ENCODE results near the gene NDUFA5. TPM values are rescaled to one million over a fixed set of nuclear protein-coding genes. Genes with fewer than 3 reads are reported as not detected.

Gene NDUFA5
- total and polyA plus RNA-seq, 2 experiments from 2014 or later = 55.2 to 207 TPM

DNA sequence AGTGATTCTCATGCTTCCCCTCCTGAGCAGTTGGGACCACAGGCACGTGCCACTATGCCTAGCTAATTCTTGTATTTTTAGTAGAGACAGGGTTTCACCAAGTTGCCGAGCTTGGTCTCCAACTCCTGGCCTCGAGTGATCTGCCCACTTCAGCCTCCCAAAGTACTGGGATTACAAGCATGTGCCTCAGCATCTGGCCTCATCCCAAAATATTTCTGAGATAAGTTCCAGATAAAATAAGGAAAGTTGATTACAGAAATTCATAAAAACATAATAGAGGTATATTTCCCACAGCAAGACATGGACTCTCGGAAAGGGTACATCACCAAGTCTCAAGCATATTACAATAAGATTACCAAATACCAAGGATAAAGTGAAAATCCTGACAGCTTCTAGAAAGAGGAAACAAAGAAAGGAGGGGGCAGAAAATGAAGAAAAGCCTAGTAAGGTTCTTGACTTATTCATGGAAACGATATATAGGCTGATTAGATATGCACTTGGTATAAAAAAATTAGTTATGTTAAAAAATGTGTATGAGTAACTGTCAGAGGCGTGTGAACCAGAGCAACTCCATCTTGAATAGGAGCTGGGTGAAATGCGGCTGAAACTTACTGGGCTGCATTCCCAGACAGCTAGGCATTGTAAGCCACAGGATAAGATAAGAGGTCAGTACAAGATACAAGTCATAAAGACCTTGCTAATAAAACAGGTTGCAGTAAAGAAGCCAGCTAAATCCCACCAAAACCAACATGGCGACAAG, 58.2 kb downstream of the NDUFA5 start:
- Histone ChIP-seq H3F3A (replicated peaks; ENCODE audit: low read depth) (no peaks in the 10 kb centered on the region), H3K4me1 (ENCODE audit: insufficient read depth) (peaks cover 11% of the 10 kb centered on the region; the same call in 1 of the 2 replicates), H3K27ac (ENCODE audit: low read depth) (no peak overlapping the region), H3K79me2 (replicated peaks; ENCODE audit: insufficient read depth) (no peaks in the 10 kb centered on the region), H3K9me2 (ENCODE audit: insufficient read depth) (peaks cover 11% of the 10 kb centered on the region; the same call in 1 of the 2 replicates), H2AFZ (no peak overlapping the region), H4K20me1 (replicated peaks; ENCODE audit: insufficient read depth) (no peaks in the 10 kb centered on the region), H3K4me3 (no peak overlapping the region), H3K27me3 (ENCODE audit: insufficient read depth) (no peaks in the 10 kb centered on the region), H3K4me2 (no peak overlapping the region), H3K36me3 (ENCODE audit: insufficient read depth) (no peaks in the 10 kb centered on the region)
- peaks cover 4% of the 10 kb centered on the region for H3K9me3 Mint-ChIP-seq
- TF ChIP-seq, protein P1, sequence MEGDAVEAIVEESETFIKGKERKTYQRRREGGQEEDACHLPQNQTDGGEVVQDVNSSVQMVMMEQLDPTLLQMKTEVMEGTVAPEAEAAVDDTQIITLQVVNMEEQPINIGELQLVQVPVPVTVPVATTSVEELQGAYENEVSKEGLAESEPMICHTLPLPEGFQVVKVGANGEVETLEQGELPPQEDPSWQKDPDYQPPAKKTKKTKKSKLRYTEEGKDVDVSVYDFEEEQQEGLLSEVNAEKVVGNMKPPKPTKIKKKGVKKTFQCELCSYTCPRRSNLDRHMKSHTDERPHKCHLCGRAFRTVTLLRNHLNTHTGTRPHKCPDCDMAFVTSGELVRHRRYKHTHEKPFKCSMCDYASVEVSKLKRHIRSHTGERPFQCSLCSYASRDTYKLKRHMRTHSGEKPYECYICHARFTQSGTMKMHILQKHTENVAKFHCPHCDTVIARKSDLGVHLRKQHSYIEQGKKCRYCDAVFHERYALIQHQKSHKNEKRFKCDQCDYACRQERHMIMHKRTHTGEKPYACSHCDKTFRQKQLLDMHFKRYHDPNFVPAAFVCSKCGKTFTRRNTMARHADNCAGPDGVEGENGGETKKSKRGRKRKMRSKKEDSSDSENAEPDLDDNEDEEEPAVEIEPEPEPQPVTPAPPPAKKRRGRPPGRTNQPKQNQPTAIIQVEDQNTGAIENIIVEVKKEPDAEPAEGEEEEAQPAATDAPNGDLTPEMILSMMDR (conservative IDR thresholded peaks at IDR 0.05; ENCODE audit: low read depth in 2 of 2) = no peak
- no peak for TF ChIP-seq ZNF114 (CRISPR knock-in tag; IDR thresholded peaks at IDR 0.05)
- TF ChIP-seq EZH2phosphoT487 (IDR thresholded peaks at IDR 0.05; ENCODE audit: unreplicated experiment) = no peak
- no peak for TF ChIP-seq STAT1 (IDR thresholded peaks at IDR 0.05; ENCODE audit: unreplicated experiment)
- TF ChIP-seq CREB1 (CRISPR knock-in tag; IDR thresholded peaks at IDR 0.05; ENCODE audit: low read depth) = no peak
- TF ChIP-seq REST (IDR thresholded peaks at IDR 0.05; ENCODE audit: unreplicated experiment) = no peak
- TF ChIP-seq ETS1 (IDR thresholded peaks at IDR 0.05) = no peak
- no peak for TF ChIP-seq ZNF331 (CRISPR knock-in tag; IDR thresholded peaks at IDR 0.05; ENCODE audit: low read depth)
- TF ChIP-seq POLR2AphosphoS5 (IDR thresholded peaks at IDR 0.05; ENCODE audit: low read depth) = no peak
- no peak for TF ChIP-seq NANOG (IDR thresholded peaks at IDR 0.05; ENCODE audit: borderline replicate concordance)
- TF ChIP-seq JUNB (IDR thresholded peaks at IDR 0.05; ENCODE audit: unreplicated experiment) = no peak
- TF ChIP-seq, protein P2, sequence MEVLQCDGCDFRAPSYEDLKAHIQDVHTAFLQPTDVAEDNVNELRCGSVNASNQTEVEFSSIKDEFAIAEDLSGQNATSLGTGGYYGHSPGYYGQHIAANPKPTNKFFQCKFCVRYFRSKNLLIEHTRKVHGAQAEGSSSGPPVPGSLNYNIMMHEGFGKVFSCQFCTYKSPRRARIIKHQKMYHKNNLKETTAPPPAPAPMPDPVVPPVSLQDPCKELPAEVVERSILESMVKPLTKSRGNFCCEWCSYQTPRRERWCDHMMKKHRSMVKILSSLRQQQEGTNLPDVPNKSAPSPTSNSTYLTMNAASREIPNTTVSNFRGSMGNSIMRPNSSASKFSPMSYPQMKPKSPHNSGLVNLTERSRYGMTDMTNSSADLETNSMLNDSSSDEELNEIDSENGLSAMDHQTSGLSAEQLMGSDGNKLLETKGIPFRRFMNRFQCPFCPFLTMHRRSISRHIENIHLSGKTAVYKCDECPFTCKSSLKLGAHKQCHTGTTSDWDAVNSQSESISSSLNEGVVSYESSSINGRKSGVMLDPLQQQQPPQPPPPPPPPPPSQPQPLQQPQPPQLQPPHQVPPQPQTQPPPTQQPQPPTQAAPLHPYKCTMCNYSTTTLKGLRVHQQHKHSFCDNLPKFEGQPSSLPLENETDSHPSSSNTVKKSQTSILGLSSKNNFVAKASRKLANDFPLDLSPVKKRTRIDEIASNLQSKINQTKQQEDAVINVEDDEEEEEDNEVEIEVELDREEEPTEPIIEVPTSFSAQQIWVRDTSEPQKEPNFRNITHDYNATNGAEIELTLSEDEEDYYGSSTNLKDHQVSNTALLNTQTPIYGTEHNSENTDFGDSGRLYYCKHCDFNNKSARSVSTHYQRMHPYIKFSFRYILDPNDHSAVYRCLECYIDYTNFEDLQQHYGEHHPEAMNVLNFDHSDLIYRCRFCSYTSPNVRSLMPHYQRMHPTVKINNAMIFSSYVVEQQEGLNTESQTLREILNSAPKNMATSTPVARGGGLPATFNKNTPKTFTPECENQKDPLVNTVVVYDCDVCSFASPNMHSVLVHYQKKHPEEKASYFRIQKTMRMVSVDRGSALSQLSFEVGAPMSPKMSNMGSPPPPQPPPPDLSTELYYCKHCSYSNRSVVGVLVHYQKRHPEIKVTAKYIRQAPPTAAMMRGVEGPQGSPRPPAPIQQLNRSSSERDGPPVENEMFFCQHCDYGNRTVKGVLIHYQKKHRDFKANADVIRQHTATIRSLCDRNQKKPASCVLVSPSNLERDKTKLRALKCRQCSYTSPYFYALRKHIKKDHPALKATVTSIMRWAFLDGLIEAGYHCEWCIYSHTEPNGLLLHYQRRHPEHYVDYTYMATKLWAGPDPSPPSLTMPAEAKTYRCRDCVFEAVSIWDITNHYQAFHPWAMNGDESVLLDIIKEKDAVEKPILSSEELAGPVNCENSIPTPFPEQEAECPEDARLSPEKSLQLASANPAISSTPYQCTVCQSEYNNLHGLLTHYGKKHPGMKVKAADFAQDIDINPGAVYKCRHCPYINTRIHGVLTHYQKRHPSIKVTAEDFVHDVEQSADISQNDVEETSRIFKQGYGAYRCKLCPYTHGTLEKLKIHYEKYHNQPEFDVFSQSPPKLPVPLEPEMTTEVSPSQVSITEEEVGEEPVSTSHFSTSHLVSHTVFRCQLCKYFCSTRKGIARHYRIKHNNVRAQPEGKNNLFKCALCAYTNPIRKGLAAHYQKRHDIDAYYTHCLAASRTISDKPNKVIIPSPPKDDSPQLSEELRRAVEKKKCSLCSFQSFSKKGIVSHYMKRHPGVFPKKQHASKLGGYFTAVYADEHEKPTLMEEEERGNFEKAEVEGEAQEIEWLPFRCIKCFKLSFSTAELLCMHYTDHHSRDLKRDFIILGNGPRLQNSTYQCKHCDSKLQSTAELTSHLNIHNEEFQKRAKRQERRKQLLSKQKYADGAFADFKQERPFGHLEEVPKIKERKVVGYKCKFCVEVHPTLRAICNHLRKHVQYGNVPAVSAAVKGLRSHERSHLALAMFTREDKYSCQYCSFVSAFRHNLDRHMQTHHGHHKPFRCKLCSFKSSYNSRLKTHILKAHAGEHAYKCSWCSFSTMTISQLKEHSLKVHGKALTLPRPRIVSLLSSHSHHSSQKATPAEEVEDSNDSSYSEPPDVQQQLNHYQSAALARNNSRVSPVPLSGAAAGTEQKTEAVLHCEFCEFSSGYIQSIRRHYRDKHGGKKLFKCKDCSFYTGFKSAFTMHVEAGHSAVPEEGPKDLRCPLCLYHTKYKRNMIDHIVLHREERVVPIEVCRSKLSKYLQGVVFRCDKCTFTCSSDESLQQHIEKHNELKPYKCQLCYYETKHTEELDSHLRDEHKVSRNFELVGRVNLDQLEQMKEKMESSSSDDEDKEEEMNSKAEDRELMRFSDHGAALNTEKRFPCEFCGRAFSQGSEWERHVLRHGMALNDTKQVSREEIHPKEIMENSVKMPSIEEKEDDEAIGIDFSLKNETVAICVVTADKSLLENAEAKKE (CRISPR knock-in tag; IDR thresholded peaks at IDR 0.05) = no peak
- no peak for TF ChIP-seq EZH2 (IDR thresholded peaks at IDR 0.05; ENCODE audit: low read depth, unreplicated experiment)
- peaks cover 4% of the 10 kb centered on the region; the same call in 2 of the 3 replicates for H3K36me3 Mint-ChIP-seq (ENCODE audit: low read depth)
- ATAC-seq (no peak), DNase-seq (ENCODE audit: low spot score) (no peak)
- no peaks in the 10 kb centered on the region for H3K27me3 Mint-ChIP-seq (ENCODE audit: insufficient read depth, low read depth, poor library complexity)
- H3K4me1 Mint-ChIP-seq = peaks cover 13% of the 10 kb centered on the region
- no peak overlapping the region for H3K27ac Mint-ChIP-seq
- H3K4me3 Mint-ChIP-seq = no peak overlapping the region
